Measurements from ENCODE around the gene NRP1. TPM values are rescaled to one million over a fixed set of nuclear protein-coding genes. Genes with fewer than 3 reads are reported as not detected.
A peak's percentile ranks its signal among the peaks of the same experiment; 100 is the strongest.

The NRP1 gene
- total RNA-seq, 1 experiment from 2014 or later, result 42.9 TPM

DNA sequence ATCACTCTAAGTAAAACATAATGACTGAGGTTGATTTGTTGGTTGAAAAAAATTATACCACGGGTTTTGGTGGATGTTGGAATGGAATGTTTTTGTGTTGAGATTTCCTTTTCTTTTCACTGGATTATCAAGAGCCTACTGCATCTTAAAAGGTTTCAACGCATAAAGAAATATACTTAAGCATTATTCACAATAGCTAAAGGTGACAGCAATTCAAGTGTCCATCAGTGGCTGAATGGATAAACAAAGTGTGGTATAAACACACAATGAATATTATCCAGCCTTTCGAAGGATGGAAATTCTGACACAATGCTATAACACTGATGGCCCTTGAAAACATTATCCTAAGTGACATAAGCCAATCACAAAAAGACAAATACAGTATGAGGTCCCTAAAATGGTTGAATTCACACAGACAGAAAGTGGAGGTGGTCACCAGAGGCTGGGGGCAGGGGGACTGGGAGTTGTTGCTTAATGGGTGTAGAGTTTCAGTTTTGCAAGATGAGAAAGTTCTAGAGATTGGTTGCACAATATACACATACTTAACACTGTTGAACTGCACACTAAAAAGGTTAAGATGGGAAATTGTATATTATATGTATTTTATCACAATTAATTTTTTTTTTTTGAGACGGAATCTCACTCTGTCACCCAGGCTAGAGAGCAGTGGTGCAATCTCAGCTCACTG lies 122.3 kb downstream of the NRP1 start:
- no peak for DNase-seq (ENCODE audit: low read depth)

GRCh38 chr10:33211106-33211878 lies 123.2 kb downstream of the NRP1 start:
- DNase-seq (ENCODE audit: low read depth), result peak; percentile 37

GRCh38 chr10:33209802-33210201 lies 124.7 kb downstream of the NRP1 start:
- DNase-seq (ENCODE audit: low read depth), result no peak

DNA sequence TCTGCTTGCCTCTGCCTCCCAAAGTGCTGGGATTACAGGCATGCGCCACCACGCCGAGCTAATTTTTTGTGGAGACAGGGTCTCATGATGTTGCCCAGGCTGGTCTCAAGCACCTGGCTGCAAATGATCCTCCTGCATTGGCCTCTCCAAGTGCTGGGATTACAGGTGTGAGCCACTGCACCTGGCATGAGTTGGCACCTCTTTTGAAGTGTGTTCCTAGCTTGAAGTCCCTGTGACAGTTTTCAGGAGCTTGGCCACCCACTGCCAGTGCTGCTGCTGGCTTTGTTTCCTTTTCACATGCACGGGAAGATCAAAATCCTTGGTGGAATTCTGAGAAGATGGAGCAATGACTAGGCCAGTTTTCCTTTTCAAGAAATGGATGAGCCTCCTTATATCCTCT lies 126.3 kb downstream of the NRP1 start:
- DNase-seq (ENCODE audit: low read depth), result no peak

DNA sequence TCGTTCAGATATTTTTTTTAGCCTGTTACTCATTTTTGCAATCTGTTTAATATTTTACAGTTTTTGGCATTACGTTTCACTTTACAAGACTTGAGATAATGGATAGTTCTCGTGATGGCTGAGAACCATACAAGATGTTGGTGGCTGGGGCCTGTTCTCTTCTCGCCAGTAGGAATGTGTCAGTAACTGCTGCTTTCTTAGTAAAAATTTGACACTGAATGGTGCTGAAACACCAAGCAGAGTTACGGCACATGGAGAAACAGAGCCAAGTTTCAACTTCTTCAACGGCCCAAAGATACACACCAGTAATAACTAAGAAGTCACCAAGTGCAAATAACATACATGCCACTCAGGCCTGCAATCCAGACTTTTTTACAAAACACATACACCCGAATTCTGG lies 130.4 kb downstream of the NRP1 start:
- no peak for DNase-seq (ENCODE audit: low read depth)

DNA sequence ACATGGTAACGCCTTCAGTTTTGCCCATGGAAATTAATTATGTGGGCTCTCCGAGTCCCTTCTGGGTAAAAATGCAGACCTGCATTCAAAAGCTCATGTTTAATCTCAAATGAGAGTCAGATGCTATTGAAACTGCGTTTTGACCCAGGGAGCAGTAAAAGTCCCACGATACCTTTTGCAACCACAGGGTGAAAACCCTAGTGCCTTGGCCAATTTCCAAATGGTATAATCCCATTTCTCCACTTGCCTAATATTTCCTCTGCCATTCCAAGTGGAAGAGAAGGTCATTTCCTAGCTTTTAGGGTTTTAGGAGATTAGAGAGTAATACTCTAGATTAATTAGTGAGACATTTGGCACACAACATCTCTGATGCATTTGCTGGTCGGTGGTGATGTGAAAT lies 132.5 kb downstream of the NRP1 start:
- DNase-seq (ENCODE audit: low read depth), result no peak

- no peak for DNase-seq (ENCODE audit: low read depth)
These were observed 133.2 kb downstream of the NRP1 start for GRCh38 chr10:33201056-33201780.

DNA sequence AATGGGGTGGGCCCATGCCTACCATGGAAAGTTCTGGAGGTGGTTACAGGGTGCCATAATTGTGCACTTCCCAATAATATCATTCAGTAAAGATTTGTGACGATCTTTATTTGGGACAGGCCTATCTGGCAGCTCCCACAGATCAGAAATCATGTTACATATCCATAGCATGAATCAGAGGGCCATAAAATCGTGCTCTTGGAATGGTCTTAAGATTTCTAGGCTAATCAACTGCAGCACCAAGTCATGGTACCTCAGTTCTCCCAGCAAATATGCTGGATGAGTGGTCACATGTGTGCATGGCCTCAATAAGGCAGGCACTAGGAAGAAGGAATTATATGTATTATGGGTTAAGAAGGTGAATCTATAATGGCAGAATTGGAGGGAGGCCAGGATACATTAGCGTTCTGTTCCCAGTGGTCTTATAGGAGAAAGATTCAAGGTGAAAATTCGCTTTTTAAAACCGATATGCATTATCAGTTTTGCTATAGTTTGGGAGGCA lies 134.7 kb downstream of the NRP1 start:
- no peak for DNase-seq (ENCODE audit: low read depth)

DNA sequence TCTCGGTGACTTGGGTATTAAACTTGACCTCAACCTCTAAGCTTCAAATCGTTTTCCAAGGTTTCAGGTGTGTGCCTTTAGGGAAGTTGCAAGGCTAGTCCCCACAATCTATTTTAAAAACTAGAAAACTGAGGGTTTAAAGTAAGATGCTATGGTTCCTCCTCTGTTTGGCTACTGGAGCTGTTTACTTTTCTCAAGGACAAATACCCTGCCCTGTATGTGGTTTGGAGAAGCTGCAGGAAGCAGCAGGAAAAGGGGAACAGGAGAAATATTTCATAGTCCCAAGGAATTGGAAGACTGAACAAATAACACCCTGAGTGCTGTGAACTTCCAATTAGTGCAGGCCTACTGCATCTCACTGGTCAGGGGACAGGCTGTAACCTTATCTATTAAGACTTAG lies 135.9 kb downstream of the NRP1 start:
- no peak for DNase-seq (ENCODE audit: low read depth)

DNA sequence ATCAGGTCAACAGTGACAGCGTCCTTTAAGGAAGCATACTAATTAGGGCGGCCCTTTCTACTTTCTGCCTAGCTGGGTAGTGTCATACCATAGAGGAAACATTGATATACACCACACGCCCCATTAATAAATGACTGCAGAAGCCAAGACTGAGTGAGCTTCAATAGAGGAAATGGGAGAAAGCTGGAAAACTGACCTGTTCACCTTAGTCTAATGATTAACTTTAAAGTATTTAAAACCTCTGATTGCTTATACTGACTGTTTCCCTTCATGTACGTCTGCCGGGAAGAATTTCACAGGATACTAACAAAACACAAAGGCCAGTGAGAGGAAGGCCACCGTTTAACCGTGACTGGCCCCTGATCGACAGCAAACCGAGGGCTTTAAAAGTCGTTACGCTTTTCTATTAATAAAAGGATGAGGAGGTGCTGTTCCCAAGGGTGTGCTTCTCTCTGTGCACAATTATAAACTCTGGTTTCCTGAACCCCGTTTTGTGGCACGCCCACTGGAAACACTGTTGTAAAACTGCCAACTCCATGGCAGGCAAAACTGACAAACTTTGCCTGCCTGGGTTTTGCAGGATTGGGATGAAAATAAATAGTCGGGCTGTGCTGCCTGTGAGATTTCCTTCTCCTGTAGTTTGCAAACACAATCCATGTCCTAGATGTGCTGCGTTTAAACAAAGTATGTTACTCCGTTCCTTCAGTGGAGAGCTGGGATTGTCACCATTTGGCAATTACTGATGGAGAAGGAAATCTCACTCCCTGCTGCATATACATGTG lies 137.6 kb downstream of the NRP1 start:
- no peak for DNase-seq (ENCODE audit: low read depth)

- DNase-seq (ENCODE audit: low read depth), result no peak
These were observed 138.1 kb downstream of the NRP1 start for GRCh38 chr10:33196377-33196706.

GRCh38 chr10:33195608-33196376 lies 138.7 kb downstream of the NRP1 start:
- no peak for DNase-seq (ENCODE audit: low read depth)

- DNase-seq (ENCODE audit: low read depth), result peak; percentile 28
These were observed 140.6 kb downstream of the NRP1 start for GRCh38 chr10:33193701-33194521.

DNA sequence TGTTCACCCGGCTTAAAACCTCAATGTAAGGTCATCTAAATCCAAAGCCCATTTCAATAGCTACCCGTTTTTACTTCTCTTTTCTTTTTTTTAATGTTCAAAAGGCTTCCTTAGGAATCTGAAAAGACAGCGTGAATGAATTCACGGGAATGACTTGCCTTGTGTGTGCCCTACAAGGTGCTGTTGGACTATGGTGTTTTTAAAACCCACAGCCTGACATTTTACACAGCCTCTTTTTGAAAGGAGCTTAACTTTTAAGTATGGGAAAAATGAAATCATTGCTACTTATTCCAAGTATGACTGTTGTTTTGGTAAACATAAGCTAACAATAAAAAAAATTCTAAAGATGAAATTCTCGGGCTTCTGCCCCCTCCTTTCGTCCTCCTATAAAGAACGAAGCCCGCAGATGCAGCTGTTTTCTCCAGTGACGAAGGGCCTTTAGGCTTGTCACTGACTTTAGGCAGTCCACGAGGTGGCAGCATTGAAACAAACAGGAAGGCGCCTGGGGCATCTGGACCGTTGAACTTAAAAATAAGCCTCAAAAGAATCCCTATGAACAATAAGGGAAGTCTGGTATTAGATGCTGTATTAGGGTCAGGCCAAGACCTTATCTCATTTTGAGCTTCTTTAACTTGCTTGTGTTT lies 141.3 kb downstream of the NRP1 start:
- DNase-seq (ENCODE audit: low read depth), result peak; percentile 83

- no peak for DNase-seq (ENCODE audit: low read depth)
These were observed 142.3 kb downstream of the NRP1 start for GRCh38 chr10:33192190-33192589.

DNA sequence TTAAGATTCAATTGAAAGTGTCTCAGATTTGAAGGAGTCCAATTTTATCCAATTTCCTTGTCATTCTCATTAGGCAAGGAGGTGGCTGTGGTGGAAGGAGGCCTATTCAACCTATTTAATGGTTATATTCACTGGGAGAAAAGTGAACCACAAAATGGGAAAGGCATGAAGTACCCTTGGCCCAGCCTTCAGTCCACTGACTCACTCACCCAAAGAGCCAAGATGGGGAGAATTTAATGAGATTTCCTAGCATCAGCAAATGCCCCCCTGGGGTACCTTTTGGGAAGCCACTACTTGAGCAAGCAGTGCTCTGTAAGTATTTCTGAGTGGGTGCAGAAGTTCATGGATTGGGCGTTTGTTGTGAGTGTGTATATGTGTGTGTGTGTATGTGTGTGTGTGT lies 144.1 kb downstream of the NRP1 start:
- DNase-seq (ENCODE audit: low read depth), result peak; percentile 29

- DNase-seq (ENCODE audit: low read depth), result no peak
These were observed 144.7 kb downstream of the NRP1 start for GRCh38 chr10:33189808-33190207.

DNA sequence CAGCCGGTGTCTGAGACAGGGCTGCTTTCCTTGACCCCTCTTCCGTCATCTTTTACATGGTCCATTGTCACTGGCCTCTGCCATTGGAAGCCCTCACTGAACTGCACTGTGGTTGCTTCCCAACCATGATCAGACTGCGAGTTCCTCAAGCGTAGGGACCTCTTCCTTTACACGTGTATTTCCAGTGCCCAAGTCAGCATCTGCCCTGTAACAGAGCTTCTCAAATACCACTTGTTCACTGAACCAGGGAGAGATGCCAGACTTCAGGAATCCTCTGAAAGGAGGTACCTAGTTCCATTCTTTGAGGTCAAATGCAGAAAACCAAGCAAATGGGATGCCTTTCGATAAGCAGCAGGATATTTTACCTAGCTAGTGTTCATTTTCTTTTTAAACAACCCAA lies 145.1 kb downstream of the NRP1 start:
- DNase-seq (ENCODE audit: low read depth), result no peak

DNA sequence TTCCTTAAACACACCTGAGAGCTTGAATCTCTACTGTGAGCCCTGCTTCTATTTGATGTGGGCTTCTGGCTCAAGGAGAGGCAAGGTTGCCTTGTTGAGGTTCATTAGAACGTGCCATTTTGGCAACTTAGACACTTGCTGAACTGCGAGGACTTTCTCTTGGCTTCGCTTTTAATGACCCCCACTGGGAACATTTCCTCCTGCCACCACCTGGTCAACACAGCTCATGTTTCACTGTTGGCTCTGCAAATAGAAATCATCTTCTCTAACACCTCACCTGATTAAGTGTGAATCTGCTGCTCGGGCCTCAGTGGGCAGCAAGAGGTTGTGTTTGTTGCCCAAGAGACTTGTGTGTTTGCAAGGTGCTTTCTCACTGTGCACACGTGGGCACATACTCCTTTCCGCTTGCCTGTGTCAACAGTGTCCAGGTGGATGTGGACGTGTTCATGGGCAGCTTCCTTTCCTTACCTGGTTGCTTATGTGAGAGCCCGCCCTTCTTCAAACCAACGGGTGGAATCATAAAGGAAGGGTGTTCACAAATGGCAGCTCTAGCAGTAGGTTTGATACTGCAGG lies 147.0 kb downstream of the NRP1 start:
- DNase-seq (ENCODE audit: low read depth), result no peak
